ENCODE results near the gene CNTLN. TPM values are rescaled to one million over a fixed set of nuclear protein-coding genes. Genes with fewer than 3 reads are reported as not detected.
"Not testable (repeated sequence)": the region's sequence is repeated elsewhere in the genome, so short reads cannot be mapped to it uniquely, and the experiment has no call there.

CNTLN gene
- total RNA-seq, 4 donors from 2014 or later, result 3.9 to 39.6 (median 7.4) TPM

GRCh38 chr9:17339156-17339555 lies 204.3 kb downstream of the CNTLN start:
- TF ChIP-seq POLR2A (IDR thresholded peaks at IDR 0.05), result no peak
- no peak for TF ChIP-seq CTCF (IDR thresholded peaks at IDR 0.05)
- H3K36me3 ChIP-seq, result peaks cover 0 to 10% (median 4%) of the 10 kb centered on the region in 3 donors
- H3K9me3 ChIP-seq, result no peaks in the 10 kb centered on the region
- no peak overlapping the region for H3K4me3 ChIP-seq
- H3K27me3 ChIP-seq, result no peaks in the 10 kb centered on the region
- DNase-seq, result no peak
- H3K27ac ChIP-seq, result no peak overlapping the region
- H3K4me1 ChIP-seq, result no peaks in the 10 kb centered on the region

- H3K27me3 ChIP-seq, result no peaks in the 10 kb centered on the region
- H3K4me3 ChIP-seq, result no peak overlapping the region
- H3K36me3 ChIP-seq, result peaks cover 0 to 10% (median 4%) of the 10 kb centered on the region in 3 donors
- H3K9me3 ChIP-seq, result no peaks in the 10 kb centered on the region
- no peak for TF ChIP-seq CTCF (IDR thresholded peaks at IDR 0.05)
- DNase-seq, result no peak
- no peak overlapping the region for H3K27ac ChIP-seq
- no peaks in the 10 kb centered on the region for H3K4me1 ChIP-seq
Observed at GRCh38 chr9:17342696-17343095, 207.9 kb downstream of the CNTLN start.

- Histone ChIP-seq H3K4me3 (no peak overlapping the region), H3K9me3 (no peaks in the 10 kb centered on the region), H3K4me1 (no peaks in the 10 kb centered on the region), H3K27me3 (no peaks in the 10 kb centered on the region), H3K27ac (no peak overlapping the region), H3K36me3 (no peaks in the 10 kb centered on the region)
- DNase-seq, result no peak
- no peak for TF ChIP-seq POLR2A (IDR thresholded peaks at IDR 0.05)
- TF ChIP-seq CTCF (IDR thresholded peaks at IDR 0.05), result no peak
Observed at GRCh38 chr9:17349831-17350230, 215.0 kb downstream of the CNTLN start.

- H3K36me3 ChIP-seq, H3K27me3 ChIP-seq, H3K4me3 ChIP-seq, H3K27ac ChIP-seq, H3K9me3 ChIP-seq, H3K4me1 ChIP-seq, DNase-seq: not testable (repeated sequence)
Observed at GRCh38 chr9:17354006-17354405, 219.2 kb downstream of the CNTLN start.

- DNase-seq, result no peak
- Histone ChIP-seq H3K27ac (no peak overlapping the region), H3K9me3 (no peaks in the 10 kb centered on the region), H3K4me1 (no peaks in the 10 kb centered on the region), H3K27me3 (no peaks in the 10 kb centered on the region), H3K36me3 (no peaks in the 10 kb centered on the region), H3K4me3 (no peak overlapping the region)
- TF ChIP-seq CTCF (IDR thresholded peaks at IDR 0.05), result no peak
- no peak for TF ChIP-seq POLR2A (IDR thresholded peaks at IDR 0.05)
Observed at GRCh38 chr9:17361378-17361777, 226.5 kb downstream of the CNTLN start.

GRCh38 chr9:17367035-17367434 lies 232.2 kb downstream of the CNTLN start:
- TF ChIP-seq CTCF (IDR thresholded peaks at IDR 0.05) (no peak), POLR2A (IDR thresholded peaks at IDR 0.05) (no peak)
- Histone ChIP-seq H3K9me3 (no peaks in the 10 kb centered on the region), H3K27ac (no peak overlapping the region), H3K27me3 (no peaks in the 10 kb centered on the region), H3K4me1 (no peaks in the 10 kb centered on the region), H3K36me3 (peaks cover 0 to 5% (median 0%) of the 10 kb centered on the region in 3 donors), H3K4me3 (no peak overlapping the region)
- no peak for DNase-seq
